B cell (primary cell): Measurements from ENCODE around the gene ZNF775. TPM values are rescaled to one million over a fixed set of nuclear protein-coding genes. Genes with fewer than 3 reads are reported as not detected.

Experiments used
- ATAC-seq: fragments of 200-7000 bp; cut with Tn5 transposase; one replicate; pipeline ENCODE4 v1.10.0; 2021; ENCODE audit warnings: low read depth, mild to moderate bottlenecking, moderate number of reproducible peaks, moderate library complexity
- CTCF ChIA-PET: fragments of 350-600 bp; sonication (Branson Sonifier 250); formaldehyde crosslinking; loops from one replicate; lab custom pipeline; 2021; ENCODE audit warnings: antibody characterized with exemption, inconsistent platforms; lab: Charles Lee
- POLR2A ChIA-PET: fragments of 350-600 bp; sonication (Branson Sonifier 250); formaldehyde crosslinking; loops from one replicate; lab custom pipeline; 2021; ENCODE audit warnings: antibody characterized with exemption; lab: Charles Lee
- DNase-seq: peaks from one replicate; pipeline ENCODE4 v3.0.0; 2013
- H2AFZ ChIP-seq: 2 replicates; pipeline ENCODE4 v1.6.1; 2012; ENCODE audit warnings: mild to moderate bottlenecking, low read depth, low read length; ENCODE audit not compliant: insufficient read depth, poor library complexity, severe bottlenecking
- H3K27ac ChIP-seq, 2 donors: 1 replicate in 1 of 2; 2 replicates in 1 of 2; pipeline ENCODE4 v1.5.1; 2012 to 2013; ENCODE audit warnings: low read length in 2 of 2, mild to moderate bottlenecking in 2 of 2, moderate library complexity in 1 of 2
- H3K27me3 ChIP-seq, 4 experiments: fragments of 200-600 bp in 1 of 4; sonication (generic) in 1 of 4; replicated peaks in 1 of 4; 1 replicate in 2 of 4; 2 replicates in 2 of 4; pipeline versions ENCODE4 v1.6.1 to v1.7.0; 2013 to 2016; ENCODE audit warnings: low read length in 3 of 4, mild to moderate bottlenecking in 2 of 4, mixed read lengths in 1 of 4, moderate library complexity in 1 of 4; ENCODE audit not compliant: insufficient read depth in 4 of 4, control insufficient read depth in 3 of 4; ENCODE audit errors: control extremely low read depth in 1 of 4
- H3K36me3 ChIP-seq, 2 experiments: replicated peaks in 1 of 2; 1 replicate in 1 of 2; 2 replicates in 1 of 2; pipeline versions ENCODE4 v1.6.1 to v1.7.1; 2013; ENCODE audit warnings: low read length in 1 of 2; ENCODE audit not compliant: insufficient read depth in 2 of 2, control insufficient read depth in 1 of 2; ENCODE audit errors: control extremely low read depth in 1 of 2, extremely low read depth in 1 of 2
- H3K4me1 ChIP-seq, 2 donors: fragments of 200-600 bp in 1 of 2; sonication (generic) in 1 of 2; 1 replicate in 1 of 2; 2 replicates in 1 of 2; pipeline versions ENCODE4 v1.5.1 to v1.6.1; 2013 to 2017; ENCODE audit warnings: low read length in 2 of 2; ENCODE audit not compliant: control insufficient read depth in 2 of 2, insufficient read depth in 2 of 2
- H3K4me2 ChIP-seq: replicated peaks from 2 replicates; pipeline ENCODE3; 2012; ENCODE audit warnings: mild to moderate bottlenecking, low read depth, low read length; ENCODE audit not compliant: poor library complexity, severe bottlenecking
- H3K4me3 ChIP-seq, 5 experiments: fragments of 200-600 bp in 1 of 5; sonication (generic) in 1 of 5; 1 replicate in 3 of 5; 2 replicates in 2 of 5; pipeline versions ENCODE4 v1.5.1 to v1.7.0; 2011 to 2016; ENCODE audit warnings: low read length in 4 of 5, mild to moderate bottlenecking in 4 of 5, low read depth in 2 of 5, control low read depth in 1 of 5, moderate library complexity in 1 of 5; ENCODE audit not compliant: insufficient read depth in 1 of 5; ENCODE audit errors: control extremely low read depth in 1 of 5, extremely low read depth in 1 of 5
- H3K79me2 ChIP-seq: fragments of 200-600 bp; sonication (generic); one replicate; pipeline ENCODE4 v1.6.0; 2016; ENCODE audit warnings: low read length; ENCODE audit not compliant: control insufficient read depth, insufficient read depth
- H3K9ac ChIP-seq: fragments of 200-600 bp; sonication (generic); 2 replicates; pipeline ENCODE4 v1.6.1; 2017; ENCODE audit warnings: mild to moderate bottlenecking, low read length, moderate library complexity
- H3K9me3 ChIP-seq, 3 donors: one replicate each; pipeline versions ENCODE4 v1.6.1 to v1.7.1; 2013; ENCODE audit warnings: low read length in 2 of 3; ENCODE audit not compliant: control insufficient read depth in 2 of 3, insufficient read depth in 1 of 3; ENCODE audit errors: control extremely low read depth in 1 of 3
- H4K20me1 ChIP-seq: 2 replicates; pipeline ENCODE4 v1.6.0; 2012; ENCODE audit warnings: mild to moderate bottlenecking, low read length; ENCODE audit not compliant: insufficient read depth, control insufficient read depth, poor library complexity, severe bottlenecking
- H3K27ac Mint-ChIP-seq: one replicate; pipeline ENCODE4 v1.8.0; 2021; ENCODE audit warnings: mixed read lengths
- H3K27me3 Mint-ChIP-seq: one replicate; pipeline ENCODE4 v1.8.0; 2021; ENCODE audit warnings: mixed read lengths
- H3K4me1 Mint-ChIP-seq: one replicate; pipeline ENCODE4 v1.8.0; 2021; ENCODE audit warnings: mixed read lengths
- H3K4me3 Mint-ChIP-seq: one replicate; pipeline ENCODE4 v1.8.0; 2021; ENCODE audit warnings: mixed read lengths
- H3K9me3 Mint-ChIP-seq: one replicate; pipeline ENCODE4 v1.8.0; 2022; ENCODE audit warnings: mixed read lengths; ENCODE audit not compliant: insufficient read depth
- CTCF ChIP-seq: fragments of 200-600 bp; IDR thresholded peaks from one replicate; pipeline ENCODE4 v1.8.0; 2022; ENCODE audit warnings: antibody characterized with exemption, mild to moderate bottlenecking
- EZH2 ChIP-seq: IDR thresholded peaks from 2 replicates; pipeline ENCODE4 v1.6.1; 2012; ENCODE audit warnings: borderline replicate concordance, low read depth, mild to moderate bottlenecking, moderate library complexity, low read length; ENCODE audit not compliant: insufficient read depth, poor library complexity, severe bottlenecking
- whole genome bisulfite sequencing: methylation state at CpG from one replicate; pipeline ENCODE4 v1.1.5; 2013; ENCODE audit warnings: missing lambda C conversion rate; ENCODE audit not compliant: insufficient coverage; 5-methylcytosine and 5-hydroxymethylcytosine counted together
- intact Hi-C: fragments of 100-400 bp; cut with micrococcal nuclease; formaldehyde crosslinking; loops from one replicate; pipeline ENCODE4 v1.10.0; 2022
- polyA plus RNA-seq: library from polyadenylated mRNA; depleted of rRNA; stranded (reverse); fragments of >200 nt; gene quantifications from 2 replicates; pipeline ENCODE4 v1.2.3, GENCODE V29; 2012
- total RNA-seq, 2 donors: library from RNA; stranded (reverse); fragments of 120-200 nt in 1 of 2; gene quantifications; 1 replicate in 1 of 2; 2 replicates in 1 of 2; pipeline versions ENCODE4 v1.2.3 to v1.2.4, GENCODE V29; 2013 to 2022

ZNF775 gene
- total and polyA plus RNA-seq, 2 donors (not counting 1 experiment from before 2014, with no cell fraction given), result 4.2 to 12.1 TPM

- peaks cover 0 to 36% of the 10 kb centered on the region in 2 experiments for H3K36me3 ChIP-seq
- ChIA-PET POLR2A (interaction anchor here (1.1 kb wide), 1 partner anchor 8 kb away, joined by 3 read pairs; no protein-coding TSS in a partner anchor), CTCF (interaction anchor here (1.1 to 2.2 kb wide), 3 partner anchors 12 to 32 kb away, joined by 3 to 10 read pairs (median 10); a partner anchor contains a TSS)
- no peak overlapping the region for H3K9ac ChIP-seq
- DNase-seq, result no peak
- H3K27me3 ChIP-seq, result no peaks in the 10 kb centered on the region
- peaks cover 29% of the 10 kb centered on the region for H3K79me2 ChIP-seq
- intact Hi-C loops, result no loop called here
- TF ChIP-seq EZH2, result no peak
- no peak for TF ChIP-seq CTCF
- H2AFZ ChIP-seq, result no peak overlapping the region
- WGBS, result 97% methylated on average over 5 of the region's 5 CpGs
- H3K4me2 ChIP-seq, result no peak overlapping the region
- Mint-ChIP-seq H3K27me3 (no peaks in the 10 kb centered on the region), H3K4me3 (no peak overlapping the region), H3K27ac (peak overlapping the region; percentile 65), H3K9me3 (no peaks in the 10 kb centered on the region), H3K4me1 (peaks cover 72% of the 10 kb centered on the region)
- H3K4me3 ChIP-seq, result no peak overlapping the region
- peaks cover 26% of the 10 kb centered on the region for H4K20me1 ChIP-seq
- H3K4me1 ChIP-seq, result peaks cover 24 to 56% of the 10 kb centered on the region in 2 donors
- no peaks in the 10 kb centered on the region for H3K9me3 ChIP-seq
- no peak for ATAC-seq
- H3K27ac ChIP-seq, result no peak overlapping the region
These were observed 4.7 kb upstream of the ZNF775 start for GRCh38 chr7:150374472-150374871.
